ENCODE data around the gene MED29.

MED29 gene

GRCh38 chr19:39390751-39391437, at the start of gene MED29, which contains the start of gene PAF1:
MED29 (plus strand) TSS chr19:39391378; CDS start chr19:39391423, 45 bp downstream.
PAF1 (minus strand) TSS chr19:39391106; CDS start chr19:39390864, 242 bp downstream.
- DNase-seq: peak in 1 of 2 donors; percentile 100

GRCh38 chr19:39341719-39342604, 49.2 kb upstream of the MED29 start, which contains the start of gene SAMD4B:
SAMD4B (plus strand) TSS chr19:39342421; CDS start chr19:39356894, 14,473 bp downstream.
- peak; percentile 94 to 99 for DNase-seq

GRCh38 chr19:39342647-39343305, 48.4 kb upstream of the MED29 start:
- no peak for DNase-seq

GRCh38 chr19:39345956-39346355, 45.2 kb upstream of the MED29 start:
- no peak for DNase-seq

GRCh38 chr19:39347332-39348164, 43.6 kb upstream of the MED29 start:
- no peak for DNase-seq

GRCh38 chr19:39349326-39349725, 41.9 kb upstream of the MED29 start:
- DNase-seq: no peak

- DNase-seq: no peak
Observed at GRCh38 chr19:39350156-39350555, 41.0 kb upstream of the MED29 start.

- DNase-seq: no peak
Observed at GRCh38 chr19:39351537-39352064, 39.6 kb upstream of the MED29 start.

- no peak for DNase-seq
Observed at GRCh38 chr19:39352381-39353255, 38.6 kb upstream of the MED29 start.

- DNase-seq: no peak
Observed at GRCh38 chr19:39355253-39355652, 35.9 kb upstream of the MED29 start.

- no peak for DNase-seq
Observed at GRCh38 chr19:39356073-39356472, 35.1 kb upstream of the MED29 start.

GRCh38 chr19:39356647-39357046, 34.5 kb upstream of the MED29 start:
- no peak for DNase-seq

- DNase-seq: no peak
Observed at GRCh38 chr19:39359026-39359425, 32.2 kb upstream of the MED29 start.

GRCh38 chr19:39360599-39360998, 30.6 kb upstream of the MED29 start:
- no peak for DNase-seq

GRCh38 chr19:39362682-39363657, 28.2 kb upstream of the MED29 start:
- DNase-seq: no peak

GRCh38 chr19:39363901-39364457, 27.2 kb upstream of the MED29 start:
- DNase-seq: no peak

GRCh38 chr19:39365531-39365930, 25.6 kb upstream of the MED29 start:
- no peak for DNase-seq

- DNase-seq: no peak
Observed at GRCh38 chr19:39369200-39369599, 22.0 kb upstream of the MED29 start.

- DNase-seq: no peak
Observed at GRCh38 chr19:39370735-39371134, 20.4 kb upstream of the MED29 start.
